ENCODE data around the gene ETNK2.

GRCh38 chr1:204153667-204154066, 1.8 kb upstream of the ETNK2 start:
- no peak for TF ChIP-seq MAZ (IDR thresholded peaks at IDR 0.05; ENCODE audit: borderline replicate concordance, low read depth, low read length)
- no peak for TF ChIP-seq CTCF (conservative IDR thresholded peaks at IDR 0.05; ENCODE audit: low read depth, low read length)
- no peak for TF ChIP-seq POLR2A (IDR thresholded peaks at IDR 0.05; ENCODE audit: low read depth, low read length)
- no peak for TF ChIP-seq FOS (IDR thresholded peaks at IDR 0.05; ENCODE audit: low read depth, low read length)
- TF ChIP-seq CEBPB (IDR thresholded peaks at IDR 0.05; ENCODE audit: low read depth, low read length), result no peak
- no peak for TF ChIP-seq MXI1 (IDR thresholded peaks at IDR 0.05; ENCODE audit: borderline replicate concordance, low read depth, low read length)
